ENCODE results near the gene AFMID. TPM values are rescaled to one million over a fixed set of nuclear protein-coding genes. Genes with fewer than 3 reads are reported as not detected.

Gene AFMID
- total and polyA plus RNA-seq, 2 of the 8 experiments (the other 6 are each of a cell fraction or from before 2014, with no cell fraction given) = 49.0 to 53.0 TPM

DNA sequence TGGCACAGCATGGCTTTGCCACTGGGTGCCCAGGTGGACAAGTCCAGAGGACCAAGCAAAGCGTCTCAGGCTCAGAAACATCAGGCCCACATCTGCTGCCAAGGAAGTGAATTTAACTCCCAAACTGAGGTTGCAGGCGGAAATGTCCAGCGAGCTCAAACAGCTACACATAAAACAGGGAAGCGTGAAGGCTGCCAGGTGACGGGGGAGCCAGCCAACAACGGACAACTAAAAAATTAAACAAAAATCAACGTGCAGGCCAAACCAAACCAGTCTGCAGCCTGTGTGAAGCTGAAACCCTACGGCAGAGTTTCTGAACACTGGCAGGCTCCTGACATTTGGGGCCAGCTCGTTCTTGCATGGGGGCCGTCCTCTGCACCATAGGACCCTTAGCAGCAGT lies 2.8 kb upstream of the AFMID start:
- Histone ChIP-seq H3K79me2 (ENCODE audit: control insufficient read depth in 1 of 2, insufficient read depth in 2 of 2, low read length in 2 of 2) (peaks cover 0 to 42% of the 10 kb centered on the region in 2 experiments; a peak in 3 of 4 replicates), H3K56ac (replicated peaks; ENCODE audit: insufficient read length, low read depth, low read length) (no peak overlapping the region), H4K91ac (replicated peaks; ENCODE audit: insufficient read length, low read length) (no peak overlapping the region), H3K4me1 (replicated peaks in 1 of 4; ENCODE audit: control insufficient read depth in 3 of 4, insufficient read depth in 4 of 4, low read length in 3 of 4) (peaks cover 0 to 13% (median 5%) of the 10 kb centered on the region in 4 experiments; a peak in 6 of 7 replicates), H2BK120ac (replicated peaks; ENCODE audit: low read depth, low read length) (no peak overlapping the region), H4K5ac (ENCODE audit: insufficient read length, low read depth, low read length) (no peak overlapping the region), H3K4ac (replicated peaks; ENCODE audit: insufficient read length, low read depth, low read length) (no peak overlapping the region), H4K8ac (ENCODE audit: extremely low read depth, insufficient read depth, low read length) (no peak overlapping the region), H3K14ac (ENCODE audit: insufficient read length) (no peak overlapping the region), H3K27ac (ENCODE audit: low read depth, low read length) (no peak overlapping the region), H2BK20ac (ENCODE audit: low read length) (no peak overlapping the region), H2AK5ac (ENCODE audit: low read depth, low read length) (no peak overlapping the region), H3K27me3 (replicated peaks in 1 of 4; ENCODE audit: control insufficient read depth in 3 of 4, extremely low read depth in 1 of 4, insufficient read depth in 3 of 4, low read length in 3 of 4) (no peaks in the 10 kb centered on the region; a peak in 1 of 7 replicates), H3K9me3 (ENCODE audit: insufficient read depth in 2 of 2, low read depth in 1 of 2, low read length in 1 of 2) (no peaks in the 10 kb centered on the region), H3K4me2 (ENCODE audit: insufficient read depth in 1 of 2, low read depth in 2 of 2, low read length in 2 of 2) (peak overlapping the region in 1 of 2 experiments; percentile 80; a peak in 1 of 4 replicates), H3K4me3 (ENCODE audit: extremely low read depth in 1 of 4, insufficient read depth in 2 of 4, low read depth in 3 of 4, low read length in 4 of 4) (no peak overlapping the region), H2BK12ac (ENCODE audit: low read depth, low read length) (no peak overlapping the region), H2AFZ (ENCODE audit: low read length) (no peak overlapping the region), H3K18ac (ENCODE audit: extremely low read depth, low read length) (no peak overlapping the region), H3K9ac (replicated peaks in 1 of 4; ENCODE audit: extremely low read depth in 1 of 4, low read depth in 3 of 4, low read length in 3 of 4) (peak overlapping the region in 2 of 4 experiments; percentile 9 to 24; a peak in 1 of 7 replicates), H3K36me3 (ENCODE audit: control insufficient read depth in 2 of 4, insufficient read depth in 4 of 4, low read length in 3 of 4) (peaks cover 22 to 57% (median 39%) of the 10 kb centered on the region in 4 experiments), H3K79me1 (ENCODE audit: low read depth, low read length) (peaks cover 12% of the 10 kb centered on the region), H3K23me2 (ENCODE audit: low read depth, low read length) (peaks cover 4% of the 10 kb centered on the region), H4K20me1 (replicated peaks in 1 of 2; ENCODE audit: control insufficient read depth in 1 of 2, insufficient read depth in 2 of 2, low read length in 2 of 2) (peaks cover 10% of the 10 kb centered on the region in 2 experiments), H3K23ac (ENCODE audit: insufficient read length) (no peak overlapping the region), H2BK5ac (ENCODE audit: low read depth, low read length) (no peak overlapping the region), H2BK15ac (ENCODE audit: low read length) (no peak overlapping the region)
- ChIA-PET CTCF (ENCODE audit: partially characterized antibody) (interaction anchor here (0.6 to 6.9 kb wide), 5 partner anchors 8 to 96 kb away, joined by 3 to 76 read pairs (median 5); no protein-coding TSS in a partner anchor), POLR2A (ENCODE audit: partially characterized antibody) (interaction anchor here (0.7 to 7.3 kb wide), 10 partner anchors 8 to 54 kb away, joined by 3 to 67 read pairs (median 5); no protein-coding TSS in a partner anchor)
- DNase-seq (ENCODE audit: low read depth in 1 of 2, low spot score in 2 of 2) (no peak), FAIRE-seq (no peak)
- no peak for TF ChIP-seq EP300 (IDR thresholded peaks at IDR 0.05; ENCODE audit: borderline replicate concordance in 1 of 2, low read depth in 2 of 2, low read length in 2 of 2)
- TF ChIP-seq TAF1 (IDR thresholded peaks at IDR 0.05; ENCODE audit: low read depth, low read length) = no peak
- no peak for TF ChIP-seq CHD1 (IDR thresholded peaks at IDR 0.05; ENCODE audit: low read depth, low read length)
- no peak for TF ChIP-seq SIX5 (IDR thresholded peaks at IDR 0.05; ENCODE audit: low read depth, low read length)
- no peak for TF ChIP-seq GTF2F1 (IDR thresholded peaks at IDR 0.05; ENCODE audit: borderline replicate concordance, low read depth, low read length)
- no peak for TF ChIP-seq POU5F1 (IDR thresholded peaks at IDR 0.05; ENCODE audit: low read depth, low read length)
- no peak for TF ChIP-seq CREB1 (IDR thresholded peaks at IDR 0.05)
- TF ChIP-seq, protein P1, sequence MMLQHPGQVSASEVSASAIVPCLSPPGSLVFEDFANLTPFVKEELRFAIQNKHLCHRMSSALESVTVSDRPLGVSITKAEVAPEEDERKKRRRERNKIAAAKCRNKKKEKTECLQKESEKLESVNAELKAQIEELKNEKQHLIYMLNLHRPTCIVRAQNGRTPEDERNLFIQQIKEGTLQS (IDR thresholded peaks at IDR 0.05; ENCODE audit: insufficient read depth, low read depth, low read length) = no peak
- no peak for TF ChIP-seq NRF1 (IDR thresholded peaks at IDR 0.05; ENCODE audit: low read depth, low read length)
- no peak for TF ChIP-seq TCF12 (IDR thresholded peaks at IDR 0.05; ENCODE audit: low read depth, low read length)
- no peak for TF ChIP-seq TAF7 (optimal IDR thresholded peaks at IDR 0.05; ENCODE audit: borderline replicate concordance, low read depth, low read length)
- no peak for TF ChIP-seq JUN (IDR thresholded peaks at IDR 0.05; ENCODE audit: low read depth, low read length)
- no peak for TF ChIP-seq SIRT6 (IDR thresholded peaks at IDR 0.05; ENCODE audit: low read length)
- WGBS, 2 experiments (ENCODE audit: extremely low coverage in 1 of 2, insufficient coverage in 1 of 2, insufficient read length in 1 of 2, insufficient replicate concordance in 2 of 2, low coverage in 1 of 2, low lambda C conversion rate in 2 of 2, missing lambda C conversion rate in 1 of 2) = 92% methylated on average over 10 of the region's 10 CpGs; no CpG with 5 or more reads in 1 of the 2 experiments

All from H1 (cell line).